Colonic mucosa (tissue), 4 donors: ENCODE measurements around the gene COLQ. TPM values are rescaled to one million over a fixed set of nuclear protein-coding genes. Genes with fewer than 3 reads are reported as not detected.

Source experiments
- DNase-seq: peaks from one replicate; pipeline ENCODE4 v3.0.0-alpha.2; 2020
- H3K27ac ChIP-seq: fragments of 200-600 bp; one replicate; pipeline ENCODE4 v1.8.0; 2021
- H3K27me3 ChIP-seq: fragments of 200-600 bp; one replicate; pipeline ENCODE4 v1.8.0; 2021
- H3K36me3 ChIP-seq: fragments of 200-600 bp; one replicate; pipeline ENCODE4 v1.8.0; 2021
- H3K4me1 ChIP-seq: fragments of 200-600 bp; one replicate; pipeline ENCODE4 v1.8.0; 2021; ENCODE audit warnings: mild to moderate bottlenecking
- H3K4me3 ChIP-seq: fragments of 200-600 bp; one replicate; pipeline ENCODE4 v1.8.0; 2021
- H3K9ac ChIP-seq, 2 donors: one replicate each; pipeline ENCODE4 v1.7.0; 2013; ENCODE audit warnings: control low read depth in 2 of 2, low read depth in 2 of 2, low read length in 2 of 2
- H3K9me3 ChIP-seq: fragments of 200-600 bp; one replicate; pipeline ENCODE4 v1.8.0; 2021
- intact Hi-C: fragments of 100-400 bp; cut with DNase I; formaldehyde crosslinking; loops from one replicate; pipeline ENCODE4 v1.14.1; 2022
- total RNA-seq, 2 donors: library from RNA; stranded (reverse); fragmentation: NEBNext Ultra II Directional in 1 of 2; extraction: Animal tissue kit (Norgen Biotek cat#: 25700) in 1 of 2; gene quantifications; one replicate each; pipeline ENCODE4 v1.2.1, GENCODE V29; 2021
- TF ChIP-seq, protein P1 (sequence below): fragments of 200-600 bp; IDR thresholded peaks from one replicate; pipeline ENCODE4 v1.8.0; 2022; ENCODE audit warnings: antibody characterized with exemption, mild to moderate bottlenecking
- donor health status: healthy.
- donor health status: DM: no; HTN: no; CAD: no.
- donor health status: DM: no; HTN: no; CAD: no.

Gene COLQ
- total RNA-seq, 2 donors from 2014 or later = 0.79 to 0.85 TPM

DNA sequence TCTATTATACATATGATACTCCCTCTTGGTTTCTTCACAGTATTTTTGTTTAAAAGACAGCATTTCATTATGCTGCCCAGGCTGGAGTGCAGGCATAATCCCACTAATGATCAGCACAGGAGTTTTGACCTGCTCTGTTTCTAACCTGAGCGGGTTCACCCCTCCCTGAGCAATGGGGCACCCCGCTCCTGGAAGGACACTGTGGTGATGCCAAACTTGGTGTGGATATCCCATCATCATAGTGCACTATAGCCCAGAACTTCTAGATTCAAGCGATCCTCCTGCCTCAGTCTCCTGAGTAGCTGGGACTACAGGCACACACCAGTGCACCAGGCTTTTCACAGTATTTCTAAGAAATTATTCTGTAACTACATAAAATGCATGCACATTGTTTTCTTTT is 14.9 kb downstream of the COLQ start:
- intact Hi-C loops = no loop called here
- no peaks in the 10 kb centered on the region for H3K27me3 ChIP-seq
- no peak for DNase-seq
- no peak overlapping the region for H3K4me3 ChIP-seq
- no peaks in the 10 kb centered on the region for H3K36me3 ChIP-seq
- H3K27ac ChIP-seq = no peak overlapping the region
- no peaks in the 10 kb centered on the region for H3K4me1 ChIP-seq
- TF ChIP-seq, protein P1, sequence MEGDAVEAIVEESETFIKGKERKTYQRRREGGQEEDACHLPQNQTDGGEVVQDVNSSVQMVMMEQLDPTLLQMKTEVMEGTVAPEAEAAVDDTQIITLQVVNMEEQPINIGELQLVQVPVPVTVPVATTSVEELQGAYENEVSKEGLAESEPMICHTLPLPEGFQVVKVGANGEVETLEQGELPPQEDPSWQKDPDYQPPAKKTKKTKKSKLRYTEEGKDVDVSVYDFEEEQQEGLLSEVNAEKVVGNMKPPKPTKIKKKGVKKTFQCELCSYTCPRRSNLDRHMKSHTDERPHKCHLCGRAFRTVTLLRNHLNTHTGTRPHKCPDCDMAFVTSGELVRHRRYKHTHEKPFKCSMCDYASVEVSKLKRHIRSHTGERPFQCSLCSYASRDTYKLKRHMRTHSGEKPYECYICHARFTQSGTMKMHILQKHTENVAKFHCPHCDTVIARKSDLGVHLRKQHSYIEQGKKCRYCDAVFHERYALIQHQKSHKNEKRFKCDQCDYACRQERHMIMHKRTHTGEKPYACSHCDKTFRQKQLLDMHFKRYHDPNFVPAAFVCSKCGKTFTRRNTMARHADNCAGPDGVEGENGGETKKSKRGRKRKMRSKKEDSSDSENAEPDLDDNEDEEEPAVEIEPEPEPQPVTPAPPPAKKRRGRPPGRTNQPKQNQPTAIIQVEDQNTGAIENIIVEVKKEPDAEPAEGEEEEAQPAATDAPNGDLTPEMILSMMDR = no peak
- no peaks in the 10 kb centered on the region for H3K9me3 ChIP-seq
- no peak overlapping the region for H3K9ac ChIP-seq

- intact Hi-C loops = no loop called here
- Histone ChIP-seq H3K9ac (no peak overlapping the region), H3K4me3 (no peak overlapping the region), H3K36me3 (no peaks in the 10 kb centered on the region), H3K4me1 (no peaks in the 10 kb centered on the region), H3K27me3 (no peaks in the 10 kb centered on the region), H3K27ac (no peak overlapping the region), H3K9me3 (no peaks in the 10 kb centered on the region)
- TF ChIP-seq, protein P1 = no peak
- no peak for DNase-seq
Observed at GRCh38 chr3:15505479-15506165, 15.9 kb downstream of the COLQ start.

GRCh38 chr3:15502616-15503015 is 18.9 kb downstream of the COLQ start:
- H3K27ac ChIP-seq = no peak overlapping the region
- H3K9ac ChIP-seq = no peak overlapping the region
- no peaks in the 10 kb centered on the region for H3K27me3 ChIP-seq
- no peaks in the 10 kb centered on the region for H3K4me1 ChIP-seq
- TF ChIP-seq, protein P1 = no peak
- DNase-seq = no peak
- H3K9me3 ChIP-seq = no peaks in the 10 kb centered on the region
- intact Hi-C loops = no loop called here
- H3K36me3 ChIP-seq = no peaks in the 10 kb centered on the region
- no peak overlapping the region for H3K4me3 ChIP-seq

DNA sequence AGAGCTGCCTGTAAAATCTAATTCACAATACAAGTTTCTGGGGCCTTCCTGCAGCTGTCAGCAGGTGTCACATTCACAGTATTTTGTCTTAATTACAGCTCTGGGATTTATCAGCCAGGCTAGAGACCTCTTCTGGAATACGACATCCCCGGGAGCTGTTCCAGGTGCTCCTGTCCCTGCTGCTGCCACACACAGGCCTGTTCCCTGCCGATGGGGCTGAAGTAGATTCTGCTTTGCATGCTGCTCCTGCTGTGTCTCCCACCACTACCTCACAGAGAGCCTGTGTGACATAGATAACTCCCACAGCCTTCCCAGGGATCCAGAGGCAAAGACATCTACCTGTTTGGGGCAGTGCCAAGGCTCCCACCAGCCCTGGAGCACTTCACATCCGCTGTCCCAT is 20.4 kb downstream of the COLQ start:
- intact Hi-C loops = no loop called here
- H3K27ac ChIP-seq = no peak overlapping the region

DNA sequence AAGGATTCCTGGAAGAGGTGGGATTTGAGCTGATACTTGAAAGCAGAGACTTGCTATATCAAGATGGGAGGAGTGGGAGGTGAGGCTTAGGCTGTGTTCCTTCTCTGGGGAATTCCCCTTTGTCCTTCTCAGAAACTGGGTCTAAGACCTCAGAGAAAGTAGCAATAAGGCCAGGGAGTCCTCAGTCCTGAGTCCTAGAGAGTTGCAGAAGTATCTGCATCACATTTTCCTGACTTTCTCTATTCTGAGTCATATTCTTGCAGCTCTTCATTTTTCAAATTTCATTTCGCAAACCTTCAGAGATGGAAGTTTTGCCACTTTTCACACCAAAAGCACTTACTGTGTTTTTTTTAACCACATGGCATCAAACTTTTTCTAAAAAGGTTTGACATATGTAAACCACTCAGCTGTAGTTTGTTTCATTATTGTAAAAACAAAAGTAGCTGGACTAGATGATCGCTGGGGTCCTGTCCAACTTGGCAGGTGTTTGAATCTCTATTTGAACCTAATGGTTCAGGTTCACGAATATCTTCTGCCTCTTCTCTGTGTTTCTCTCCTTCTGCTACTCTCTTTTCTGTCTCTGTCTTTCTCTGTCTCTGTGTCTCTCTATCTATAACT is 21.3 kb downstream of the COLQ start:
- Histone ChIP-seq H3K9me3 (no peaks in the 10 kb centered on the region), H3K36me3 (no peaks in the 10 kb centered on the region), H3K4me1 (no peaks in the 10 kb centered on the region), H3K27me3 (no peaks in the 10 kb centered on the region), H3K4me3 (no peak overlapping the region), H3K9ac (no peak overlapping the region), H3K27ac (no peak overlapping the region)
- DNase-seq = no peak
- intact Hi-C loops = no loop called here
- TF ChIP-seq, protein P1 = no peak

More for the DNA sequence above, 20.4 kb downstream of the COLQ start:
- DNase-seq = no peak
- TF ChIP-seq, protein P1 = no peak
- Histone ChIP-seq H3K36me3 (no peaks in the 10 kb centered on the region), H3K4me1 (no peaks in the 10 kb centered on the region), H3K9ac (no peak overlapping the region), H3K9me3 (no peaks in the 10 kb centered on the region), H3K27me3 (no peaks in the 10 kb centered on the region), H3K4me3 (no peak overlapping the region)
